Neuronal stem cell (in vitro differentiated cells): ENCODE data around the gene KRTAP3-3.

Source experiments
- DNase-seq: peaks from one replicate; pipeline ENCODE4 v3.0.0-alpha.2; 2013; ENCODE audit warnings: low spot score
- H2AFZ ChIP-seq: one replicate; pipeline ENCODE4 v1.6.1; 2013; ENCODE audit warnings: mild to moderate bottlenecking, low read length, inconsistent platforms
- H2AK5ac ChIP-seq: 2 replicates; pipeline ENCODE4 v1.6.1; 2013; ENCODE audit warnings: low read depth, mild to moderate bottlenecking, inconsistent platforms, low read length, moderate library complexity, mixed read lengths
- H2BK120ac ChIP-seq: 2 replicates; pipeline ENCODE4 v1.6.1; 2013; ENCODE audit warnings: low read depth, mild to moderate bottlenecking, inconsistent platforms, low read length, moderate library complexity, mixed read lengths
- H2BK12ac ChIP-seq: one replicate; pipeline ENCODE4 v1.6.1; 2013; ENCODE audit warnings: low read length, inconsistent platforms
- H2BK15ac ChIP-seq: 2 replicates; pipeline ENCODE4 v1.6.1; 2013; ENCODE audit warnings: mild to moderate bottlenecking, low read length, inconsistent platforms, mixed read lengths
- H2BK5ac ChIP-seq: one replicate; pipeline ENCODE4 v1.6.1; 2013; ENCODE audit warnings: inconsistent platforms, mild to moderate bottlenecking, low read length, moderate library complexity
- H3K14ac ChIP-seq: one replicate; pipeline ENCODE4 v1.6.1; 2013; ENCODE audit warnings: low read length, inconsistent platforms
- H3K18ac ChIP-seq: 2 replicates; pipeline ENCODE4 v1.6.1; 2013; ENCODE audit warnings: low read length, inconsistent platforms
- H3K23ac ChIP-seq: 2 replicates; pipeline ENCODE4 v1.6.1; 2013; ENCODE audit warnings: low read depth, mild to moderate bottlenecking, mixed read lengths, low read length, inconsistent platforms; ENCODE audit not compliant: poor library complexity
- H3K27ac ChIP-seq: replicated peaks from 3 replicates; pipeline ENCODE4 v1.5.1; 2013; ENCODE audit warnings: low read length, inconsistent platforms
- H3K27me3 ChIP-seq, 3 experiments: 2 replicates each; pipeline ENCODE4 v1.6.1; 2013; ENCODE audit warnings: low read length in 3 of 3, mild to moderate bottlenecking in 2 of 3, inconsistent platforms in 1 of 3, low read depth in 1 of 3, mixed read lengths in 1 of 3, moderate library complexity in 1 of 3; ENCODE audit not compliant: control insufficient read depth in 3 of 3, insufficient read depth in 3 of 3
- H3K36me3 ChIP-seq, 2 donors: replicated peaks in 1 of 2; 2 replicates each; pipeline ENCODE4 v1.6.1; 2013; ENCODE audit warnings: low read length in 2 of 2; ENCODE audit not compliant: control insufficient read depth in 2 of 2, insufficient read depth in 2 of 2
- H3K4ac ChIP-seq: 2 replicates; pipeline ENCODE4 v1.6.1; 2013; ENCODE audit warnings: inconsistent platforms, mild to moderate bottlenecking, low read length, moderate library complexity
- H3K4me1 ChIP-seq, 2 donors: 1 replicate in 1 of 2; 2 replicates in 1 of 2; pipeline ENCODE4 v1.6.1; 2013; ENCODE audit warnings: low read length in 2 of 2, low read depth in 1 of 2; ENCODE audit not compliant: control insufficient read depth in 2 of 2, insufficient read depth in 1 of 2
- H3K4me2 ChIP-seq: one replicate; pipeline ENCODE4 v1.6.1; 2013; ENCODE audit warnings: mild to moderate bottlenecking, low read length, inconsistent platforms; ENCODE audit not compliant: insufficient read depth, poor library complexity, severe bottlenecking
- H3K4me3 ChIP-seq, 2 donors: 2 replicates each; pipeline ENCODE4 v1.5.1; 2013; ENCODE audit warnings: low read length in 2 of 2, mild to moderate bottlenecking in 2 of 2, inconsistent platforms in 1 of 2, moderate library complexity in 1 of 2
- H3K79me1 ChIP-seq: one replicate; pipeline ENCODE4 v1.6.1; 2013; ENCODE audit warnings: low read depth, mild to moderate bottlenecking, inconsistent platforms, low read length, moderate library complexity
- H3K9ac ChIP-seq: one replicate; pipeline ENCODE4 v1.6.1; 2013; ENCODE audit warnings: mild to moderate bottlenecking, low read depth, low read length, inconsistent platforms; ENCODE audit not compliant: poor library complexity
- H3K9me3 ChIP-seq, 2 donors: replicated peaks in 1 of 2; 2 replicates each; pipeline versions ENCODE3 to v1.6.1; 2013; ENCODE audit warnings: low read length in 2 of 2, mild to moderate bottlenecking in 2 of 2, inconsistent platforms in 1 of 2, low read depth in 1 of 2, mixed read lengths in 1 of 2, moderate library complexity in 1 of 2; ENCODE audit not compliant: control insufficient read depth in 2 of 2, insufficient read depth in 1 of 2
- H4K8ac ChIP-seq: one replicate; pipeline ENCODE4 v1.6.1; 2013; ENCODE audit warnings: low read depth, mild to moderate bottlenecking, inconsistent platforms, low read length, moderate library complexity
- H4K91ac ChIP-seq: one replicate; pipeline ENCODE4 v1.6.1; 2013; ENCODE audit warnings: low read length, low read depth, mild to moderate bottlenecking, inconsistent platforms; ENCODE audit not compliant: poor library complexity
- WGBS, 2 donors: extraction: QIAGEN DNeasy Blood & Tissue Kit; methylation state at CpG; one replicate each; pipeline ENCODE4 v1.1.7; 2013; ENCODE audit warnings: missing lambda C conversion rate in 2 of 2, mixed read lengths in 1 of 2; ENCODE audit not compliant: insufficient read length in 2 of 2, insufficient replicate concordance in 1 of 2; ENCODE audit errors: extremely low coverage in 2 of 2; 5-methylcytosine and 5-hydroxymethylcytosine counted together

KRTAP3-3 gene

GRCh38 chr17:40963838-40964237, 30.1 kb downstream of the KRTAP3-3 start:
- Histone ChIP-seq H3K23ac (no peak overlapping the region), H3K4me2 (no peak overlapping the region), H4K8ac (no peak overlapping the region), H2BK12ac (no peak overlapping the region), H3K18ac (no peak overlapping the region), H3K36me3 (no peaks in the 10 kb centered on the region), H3K4me1 (no peaks in the 10 kb centered on the region), H3K4ac (no peak overlapping the region), H3K9ac (no peak overlapping the region), H3K14ac (no peak overlapping the region), H2BK5ac (no peak overlapping the region), H2BK15ac (no peak overlapping the region), H3K27ac (no peak overlapping the region), H3K27me3 (peaks cover 0 to 2% (median 0%) of the 10 kb centered on the region in 3 experiments), H2BK120ac (no peak overlapping the region), H3K4me3 (no peak overlapping the region), H2AK5ac (no peak overlapping the region), H3K9me3 (no peaks in the 10 kb centered on the region), H4K91ac (no peak overlapping the region), H3K79me1 (no peaks in the 10 kb centered on the region), H2AFZ (no peak overlapping the region)
- DNase-seq = no peak
- WGBS, 2 donors = no CpG with 5 or more reads among the region's 1 CpG

- no peaks in the 10 kb centered on the region for H3K36me3 ChIP-seq
- H3K4me3 ChIP-seq = no peak overlapping the region
- H3K18ac ChIP-seq = no peak overlapping the region
- DNase-seq = no peak
- no peaks in the 10 kb centered on the region for H3K79me1 ChIP-seq
- WGBS, 2 donors = no CpG with 5 or more reads among the region's 4 CpGs
- no peak overlapping the region for H3K23ac ChIP-seq
- peaks cover 0 to 2% (median 0%) of the 10 kb centered on the region in 3 experiments for H3K27me3 ChIP-seq
- no peak overlapping the region for H3K4me2 ChIP-seq
- no peak overlapping the region for H2AK5ac ChIP-seq
- no peak overlapping the region for H2BK15ac ChIP-seq
- no peak overlapping the region for H3K9ac ChIP-seq
- no peaks in the 10 kb centered on the region for H3K9me3 ChIP-seq
- H4K8ac ChIP-seq = no peak overlapping the region
- no peaks in the 10 kb centered on the region for H3K4me1 ChIP-seq
- no peak overlapping the region for H3K4ac ChIP-seq
- H2BK12ac ChIP-seq = no peak overlapping the region
- no peak overlapping the region for H4K91ac ChIP-seq
- H2BK5ac ChIP-seq = no peak overlapping the region
- no peak overlapping the region for H3K27ac ChIP-seq
- no peak overlapping the region for H2AFZ ChIP-seq
- H2BK120ac ChIP-seq = no peak overlapping the region
- no peak overlapping the region for H3K14ac ChIP-seq
Observed at GRCh38 chr17:40962059-40962561, 31.9 kb downstream of the KRTAP3-3 start.

- no peak overlapping the region for H2BK15ac ChIP-seq
- peaks cover 0 to 2% (median 0%) of the 10 kb centered on the region in 3 experiments for H3K27me3 ChIP-seq
- no peak overlapping the region for H3K18ac ChIP-seq
- H2AFZ ChIP-seq = no peak overlapping the region
- no peak overlapping the region for H2BK12ac ChIP-seq
- H3K36me3 ChIP-seq = no peaks in the 10 kb centered on the region
- H2BK5ac ChIP-seq = no peak overlapping the region
- no peak overlapping the region for H3K14ac ChIP-seq
- H4K8ac ChIP-seq = no peak overlapping the region
- no peak overlapping the region for H2AK5ac ChIP-seq
- DNase-seq = no peak
- no peak overlapping the region for H3K9ac ChIP-seq
- H3K4me1 ChIP-seq = no peaks in the 10 kb centered on the region
- no CpG with 5 or more reads among the region's 1 CpG for WGBS, 2 donors
- no peaks in the 10 kb centered on the region for H3K9me3 ChIP-seq
- no peak overlapping the region for H4K91ac ChIP-seq
- H3K4ac ChIP-seq = no peak overlapping the region
- H3K23ac ChIP-seq = no peak overlapping the region
- H3K4me3 ChIP-seq = no peak overlapping the region
- H3K4me2 ChIP-seq = no peak overlapping the region
- no peaks in the 10 kb centered on the region for H3K79me1 ChIP-seq
- H2BK120ac ChIP-seq = no peak overlapping the region
- H3K27ac ChIP-seq = no peak overlapping the region
Observed at GRCh38 chr17:40961591-40961990, 32.4 kb downstream of the KRTAP3-3 start.

GRCh38 chr17:40960144-40960543, 33.8 kb downstream of the KRTAP3-3 start:
- Histone ChIP-seq H3K18ac (no peak overlapping the region), H3K79me1 (no peaks in the 10 kb centered on the region), H2AFZ (no peak overlapping the region), H3K9ac (no peak overlapping the region), H4K91ac (no peak overlapping the region), H3K36me3 (no peaks in the 10 kb centered on the region), H2BK12ac (no peak overlapping the region), H3K4me1 (no peaks in the 10 kb centered on the region), H3K27me3 (peaks cover 0 to 2% (median 0%) of the 10 kb centered on the region in 3 experiments), H3K23ac (no peak overlapping the region), H3K14ac (no peak overlapping the region), H3K9me3 (no peaks in the 10 kb centered on the region), H3K27ac (no peak overlapping the region), H2BK5ac (no peak overlapping the region), H2AK5ac (no peak overlapping the region), H4K8ac (no peak overlapping the region), H2BK120ac (no peak overlapping the region), H3K4ac (no peak overlapping the region), H3K4me3 (no peak overlapping the region), H2BK15ac (no peak overlapping the region), H3K4me2 (no peak overlapping the region)
- DNase-seq = no peak
- WGBS, 2 donors = no CpG with 5 or more reads among the region's 10 CpGs
